IMR-90 (cell line): Measurements from ENCODE around the gene ITGA3. TPM values are rescaled to one million over a fixed set of nuclear protein-coding genes. Genes with fewer than 3 reads are reported as not detected.
A peak's percentile ranks its signal among the peaks of the same experiment; 100 is the strongest.

Experiments
- ATAC-seq: fragments of 200-7000 bp; cut with Tn5 transposase; 2 replicates; pipeline ENCODE4 v1.9.1; 2020; ENCODE audit warnings: low read depth, mild to moderate bottlenecking, moderate library complexity
- BruUV-seq: library from RNA; stranded (reverse); fragments of 400-500 nt; replicated peaks from 2 replicates; lab custom pipeline; 2021; lab: Mats Ljungman, UMichigan
- CTCF ChIA-PET: fragments of 300-600 bp; formaldehyde crosslinking; extraction: SDS; loops from one replicate; lab custom pipeline; 2021; ENCODE audit warnings: antibody characterized with exemption; lab: Yijun Ruan, JAX
- POLR2A ChIA-PET: fragments of 300-600 bp; sonication (Branson Sonifier 250); formaldehyde crosslinking; loops from one replicate; lab custom pipeline; 2022; ENCODE audit warnings: antibody characterized with exemption; ENCODE audit not compliant: unreplicated experiment; lab: Charles Lee
- DNase-seq: peaks from one replicate; pipeline ENCODE4 v3.0.0; 2013
- H2AFZ ChIP-seq: replicated peaks from 2 replicates; pipeline ENCODE3; 2013; ENCODE audit warnings: low read length, mild to moderate bottlenecking; ENCODE audit not compliant: poor library complexity
- H2AK5ac ChIP-seq: 2 replicates; pipeline ENCODE4 v1.6.1; 2013; ENCODE audit warnings: low read depth, low read length, inconsistent platforms
- H2AK9ac ChIP-seq: replicated peaks from 2 replicates; pipeline ENCODE3; 2013; ENCODE audit warnings: mild to moderate bottlenecking, low read depth, low read length, moderate library complexity; ENCODE audit not compliant: poor library complexity
- H2BK120ac ChIP-seq: 2 replicates; pipeline ENCODE4 v1.6.1; 2013; ENCODE audit warnings: low read depth, low read length, inconsistent platforms
- H2BK15ac ChIP-seq: 3 replicates; pipeline ENCODE4 v1.6.1; 2013; ENCODE audit warnings: low read depth, low read length, inconsistent platforms
- H2BK20ac ChIP-seq: 2 replicates; pipeline ENCODE4 v1.6.1; 2013; ENCODE audit warnings: low read depth, mild to moderate bottlenecking, inconsistent platforms, low read length, moderate library complexity
- H2BK5ac ChIP-seq: 2 replicates; pipeline ENCODE4 v1.6.1; 2013; ENCODE audit warnings: mild to moderate bottlenecking, low read depth, low read length, inconsistent platforms; ENCODE audit not compliant: poor library complexity, severe bottlenecking
- H3K14ac ChIP-seq: replicated peaks from 2 replicates; pipeline ENCODE4 v1.6.1; 2013; ENCODE audit warnings: low read depth, low read length, inconsistent platforms
- H3K18ac ChIP-seq: 2 replicates; pipeline ENCODE4 v1.6.1; 2013; ENCODE audit warnings: low read depth, low read length, control low read depth
- H3K23ac ChIP-seq: 2 replicates; pipeline ENCODE4 v1.6.1; 2013; ENCODE audit warnings: low read depth, low read length, inconsistent platforms
- H3K27ac ChIP-seq: 2 replicates; pipeline ENCODE4 v1.5.1; 2013; ENCODE audit warnings: mild to moderate bottlenecking, control low read depth, low read length; ENCODE audit not compliant: insufficient read depth
- H3K27me3 ChIP-seq: 2 replicates; pipeline ENCODE4 v1.6.1; 2013; ENCODE audit warnings: low read length; ENCODE audit not compliant: control insufficient read depth, insufficient read depth
- H3K36me3 ChIP-seq: 2 replicates; pipeline ENCODE4 v1.6.1; 2013; ENCODE audit warnings: low read length, mixed read lengths; ENCODE audit not compliant: control insufficient read depth, insufficient read depth
- H3K4ac ChIP-seq: 2 replicates; pipeline ENCODE4 v1.6.1; 2013; ENCODE audit warnings: low read depth, low read length, inconsistent platforms
- H3K4me1 ChIP-seq: 2 replicates; pipeline ENCODE4 v1.6.1; 2013; ENCODE audit warnings: low read length, mixed read lengths; ENCODE audit not compliant: control insufficient read depth, insufficient read depth
- H3K4me2 ChIP-seq: 2 replicates; pipeline ENCODE4 v1.6.1; 2013; ENCODE audit warnings: low read depth, mild to moderate bottlenecking, control low read depth, low read length, moderate library complexity
- H3K4me3 ChIP-seq: 2 replicates; pipeline ENCODE4 v1.5.1; 2013; ENCODE audit warnings: low read depth, mild to moderate bottlenecking, control low read depth, low read length, moderate library complexity; ENCODE audit not compliant: insufficient read depth
- H3K56ac ChIP-seq: 2 replicates; pipeline ENCODE4 v1.6.1; 2013; ENCODE audit warnings: low read length, inconsistent platforms; ENCODE audit not compliant: insufficient read depth; ENCODE audit errors: extremely low read depth
- H3K79me1 ChIP-seq, 2 experiments: 2 replicates each; pipeline ENCODE4 v1.6.1; 2013; ENCODE audit warnings: low read length in 2 of 2, inconsistent platforms in 1 of 2, low read depth in 1 of 2
- H3K9ac ChIP-seq: 2 replicates; pipeline ENCODE4 v1.6.1; 2013; ENCODE audit warnings: low read depth, low read length, control low read depth
- H3K9me1 ChIP-seq: 2 replicates; pipeline ENCODE4 v1.6.1; 2013; ENCODE audit warnings: low read length, inconsistent platforms; ENCODE audit not compliant: insufficient read depth
- H3K9me3 ChIP-seq: 2 replicates; pipeline ENCODE4 v1.6.1; 2013; ENCODE audit warnings: low read length; ENCODE audit not compliant: control insufficient read depth, insufficient read depth
- H4K20me1 ChIP-seq: 2 replicates; pipeline ENCODE4 v1.6.1; 2013; ENCODE audit warnings: low read length, inconsistent platforms; ENCODE audit not compliant: insufficient read depth
- H4K5ac ChIP-seq: 2 replicates; pipeline ENCODE4 v1.6.1; 2013; ENCODE audit warnings: mild to moderate bottlenecking, low read depth, low read length, control low read depth
- H4K8ac ChIP-seq, 2 experiments: 2 replicates each; pipeline ENCODE4 v1.6.1; 2013; ENCODE audit warnings: low read depth in 2 of 2, low read length in 2 of 2, control low read depth in 1 of 2, inconsistent platforms in 1 of 2
- H4K91ac ChIP-seq: 2 replicates; pipeline ENCODE4 v1.6.1; 2013; ENCODE audit warnings: low read depth, low read length, inconsistent platforms; ENCODE audit not compliant: insufficient read depth
- CEBPB ChIP-seq: IDR thresholded peaks from 2 replicates; pipeline ENCODE4 v1.6.1; 2012; ENCODE audit warnings: low read depth, low read length, improper control_type of control experiment
- CHD1 ChIP-seq: IDR thresholded peaks from 2 replicates; pipeline ENCODE4 v1.6.1; 2012; ENCODE audit warnings: low read depth, low read length, improper control_type of control experiment
- CTCF ChIP-seq: conservative IDR thresholded peaks from 2 replicates; pipeline ENCODE4 v1.5.1; 2012; ENCODE audit warnings: mild to moderate bottlenecking, low read depth, low read length, improper control_type of control experiment
- MAFK ChIP-seq: IDR thresholded peaks from 2 replicates; pipeline ENCODE4 v1.6.1; 2012; ENCODE audit warnings: low read depth, low read length, improper control_type of control experiment
- MAZ ChIP-seq: IDR thresholded peaks from 2 replicates; pipeline ENCODE4 v1.6.1; 2012; ENCODE audit warnings: low read depth, mild to moderate bottlenecking, low read length, improper control_type of control experiment, moderate library complexity, borderline replicate concordance
- MXI1 ChIP-seq: IDR thresholded peaks from 2 replicates; pipeline ENCODE4 v1.6.1; 2012; ENCODE audit warnings: low read depth, mild to moderate bottlenecking, low read length, moderate library complexity, borderline replicate concordance
- NFE2L2 ChIP-seq: fragments of 150-350 bp; IDR thresholded peaks from 2 replicates; pipeline ENCODE4 v1.6.1; 2016; ENCODE audit warnings: low read depth, mild to moderate bottlenecking, low read length
- POLR2A ChIP-seq: IDR thresholded peaks from 2 replicates; pipeline ENCODE4 v1.6.1; 2012; ENCODE audit warnings: mild to moderate bottlenecking, low read depth, low read length
- RAD21 ChIP-seq: IDR thresholded peaks from 2 replicates; pipeline ENCODE4 v1.6.1; 2012; ENCODE audit warnings: low read length, improper control_type of control experiment
- RCOR1 ChIP-seq: IDR thresholded peaks from 2 replicates; pipeline ENCODE4 v1.6.1; 2012; ENCODE audit warnings: mild to moderate bottlenecking, low read length, improper control_type of control experiment; ENCODE audit not compliant: insufficient replicate concordance
- RFX5 ChIP-seq: IDR thresholded peaks from 2 replicates; pipeline ENCODE4 v1.8.0; 2012; ENCODE audit warnings: low read depth, mild to moderate bottlenecking, low read length, moderate library complexity
- SMC3 ChIP-seq: fragments of 150-350 bp; IDR thresholded peaks from 2 replicates; pipeline ENCODE4 v1.6.1; 2016; ENCODE audit warnings: low read depth, mild to moderate bottlenecking, antibody characterized with exemption, low read length, moderate library complexity
- WGBS, 2 experiments: methylation state at CpG; one replicate each; pipeline versions ENCODE4 v1.1.5 to v1.1.7; 2013; ENCODE audit warnings: missing lambda C conversion rate in 2 of 2; ENCODE audit not compliant: insufficient read length in 1 of 2; ENCODE audit errors: extremely low coverage in 2 of 2; 5-methylcytosine and 5-hydroxymethylcytosine counted together
- dilution Hi-C: fragments of 300-500 bp; cut with HindIII; formaldehyde crosslinking; loops from one replicate; pipeline ENCODE4 v1.14.3; 2018; ENCODE audit warnings: low sequenced_read_pairs; ENCODE audit not compliant: unreplicated experiment
- in situ Hi-C: fragments of 300-500 bp; cut with MboI; formaldehyde crosslinking; loops from 3 replicates; pipeline ENCODE4 v1.14.3; 2019; ENCODE audit warnings: low sequenced_read_pairs, inconsistent platforms, mixed read lengths
- intact Hi-C: fragments of 100-400 bp; cut with micrococcal nuclease; formaldehyde crosslinking; loops from 2 replicates; pipeline ENCODE4 v1.10.0; 2022
- polyA plus RNA-seq, 3 experiments: library from polyadenylated mRNA; depleted of rRNA; stranded (reverse); fragments of >200 nt; gene quantifications; 2 replicates each; pipeline ENCODE4 v1.2.3, GENCODE V29; 2012; ENCODE audit warnings: low replicate concordance in 1 of 3
- total RNA-seq: library from RNA; depleted of rRNA; stranded (reverse); fragments of >200 nt; gene quantifications from 2 replicates; pipeline ENCODE4 v1.2.3, GENCODE V29; 2012

ITGA3 gene
- total and polyA plus RNA-seq, 2 of the 4 experiments (the other 2 are of a cell fraction) = 78.0 to 202 TPM

- no peak for DNase-seq
- ChIA-PET POLR2A (interaction anchor here (0.6 kb wide), 1 partner anchor 277 kb away, joined by 4 read pairs; no protein-coding TSS in a partner anchor), CTCF (no interaction called here)
- Histone ChIP-seq H3K18ac (no peak overlapping the region), H2BK15ac (no peak overlapping the region), H3K36me3 (peaks cover 60% of the 10 kb centered on the region), H3K9ac (no peak overlapping the region), H4K91ac (no peak overlapping the region), H4K8ac (no peak overlapping the region), H4K20me1 (peaks cover 49% of the 10 kb centered on the region), H3K4ac (no peak overlapping the region), H3K9me3 (no peaks in the 10 kb centered on the region), H3K23ac (no peak overlapping the region), H3K27ac (no peak overlapping the region), H2BK120ac (no peak overlapping the region), H2BK20ac (no peak overlapping the region), H3K56ac (no peak overlapping the region), H3K4me2 (no peak overlapping the region), H3K79me1 (peaks cover 30 to 68% of the 10 kb centered on the region in 2 experiments), H4K5ac (no peak overlapping the region), H3K4me1 (peaks cover 16% of the 10 kb centered on the region), H3K27me3 (no peaks in the 10 kb centered on the region), H3K4me3 (no peak overlapping the region), H3K14ac (no peak overlapping the region), H2AFZ (no peak overlapping the region), H3K9me1 (peaks cover 6% of the 10 kb centered on the region), H2AK9ac (peak overlapping the region; percentile 19), H2AK5ac (no peak overlapping the region), H2BK5ac (no peak overlapping the region)
- in situ Hi-C loops = no loop called here
- TF ChIP-seq MAZ = no peak
- no peak for TF ChIP-seq MAFK
- no peak for TF ChIP-seq MXI1
- no peak for TF ChIP-seq CEBPB
- no peak for TF ChIP-seq POLR2A
- no peak for TF ChIP-seq RCOR1
- TF ChIP-seq CHD1 = no peak
- TF ChIP-seq RAD21 = no peak
- TF ChIP-seq RFX5 = no peak
- no peak for TF ChIP-seq SMC3
- TF ChIP-seq NFE2L2 = no peak
- TF ChIP-seq CTCF = no peak
- 87% methylated on average over 7 of the region's 16 CpGs; no CpG with 5 or more reads in 1 of the 2 experiments for WGBS, 2 experiments
- dilution Hi-C loops = no loop called here
- no TSS peak for BruUV-seq
- intact Hi-C loops = no loop called here
- no peak for ATAC-seq
Observed at GRCh38 chr17:50135316-50136095, 79.6 kb downstream of the ITGA3 start.
